Kidney (tissue), 14 donors: ENCODE measurements around the gene PEX5. TPM values are rescaled to one million over a fixed set of nuclear protein-coding genes. Genes with fewer than 3 reads are reported as not detected.

Source experiments
- DNase-seq, 5 donors: peaks; one replicate each; pipeline ENCODE4 v3.0.0-alpha.2; 2013 to 2020
- FAIRE-seq: peaks from 2 replicates; lab custom pipeline; 2012; peaks lifted over from hg19 to GRCh38; lab: Jason Lieb, UNC
- H3K27ac ChIP-seq, 2 donors: one replicate each; pipeline ENCODE4 v1.7.0; 2013; ENCODE audit warnings: low read depth in 2 of 2, low read length in 2 of 2, inconsistent platforms in 1 of 2
- H3K27me3 ChIP-seq: one replicate; pipeline ENCODE4 v1.7.1; 2013; ENCODE audit warnings: low read length, inconsistent platforms; ENCODE audit not compliant: control insufficient read depth, insufficient read depth
- H3K36me3 ChIP-seq, 3 donors: one replicate each; pipeline versions ENCODE4 v1.7.0 to v1.7.1; 2013; ENCODE audit warnings: low read length in 3 of 3, control low read depth in 1 of 3, inconsistent platforms in 1 of 3; ENCODE audit not compliant: insufficient read depth in 3 of 3, control insufficient read depth in 2 of 3
- H3K4me1 ChIP-seq, 3 donors: one replicate each; pipeline versions ENCODE4 v1.7.0 to v1.7.1; 2013; ENCODE audit warnings: low read length in 3 of 3, inconsistent platforms in 1 of 3, low read depth in 1 of 3; ENCODE audit not compliant: control insufficient read depth in 2 of 3, insufficient read depth in 2 of 3
- H3K4me3 ChIP-seq, 3 donors: one replicate each; pipeline versions ENCODE4 v1.7.0 to v1.8.1; 2013; ENCODE audit warnings: low read length in 3 of 3, control low read depth in 1 of 3, inconsistent platforms in 1 of 3
- H3K9ac ChIP-seq, 3 donors: one replicate each; pipeline versions ENCODE4 v1.7.0 to v1.7.1; 2013; ENCODE audit warnings: low read length in 3 of 3, control low read depth in 1 of 3, inconsistent platforms in 1 of 3
- H3K9me3 ChIP-seq, 3 donors: one replicate each; pipeline versions ENCODE4 v1.7.0 to v1.7.1; 2013; ENCODE audit warnings: low read length in 3 of 3, control low read depth in 1 of 3, inconsistent platforms in 1 of 3; ENCODE audit not compliant: control insufficient read depth in 2 of 3, insufficient read depth in 1 of 3
- CTCF ChIP-seq: IDR thresholded peaks from 3 replicates; pipeline ENCODE4 v1.5.1; 2012; ENCODE audit warnings: mild to moderate bottlenecking, moderate library complexity, borderline replicate concordance; ENCODE audit not compliant: insufficient read depth; ENCODE audit errors: extremely low read depth
- intact Hi-C: fragments of 100-400 bp; cut with DNase I; formaldehyde crosslinking; loops from one replicate; pipeline ENCODE4 v1.11.1; 2022
- polyA plus RNA-seq: library from polyadenylated mRNA; stranded (reverse); fragments of 350-450 nt; fragmentation: Illumina TruSeq; extraction: RNeasy Lipid Tissue Mini Kit (QIAGEN cat#74804); gene quantifications from one replicate; pipeline ENCODE4 v1.2.3, GENCODE V29; 2014; ENCODE audit warnings: low read depth, low replicate concordance; ENCODE audit not compliant: insufficient read depth
- total RNA-seq: library from RNA; stranded (reverse); fragmentation: NEBNext Ultra II Directional; extraction: Animal tissue kit (Norgen Biotek cat#: 25700); gene quantifications from one replicate; pipeline ENCODE4 v1.2.1, GENCODE V29; 2021
- donor health status: control.
- donor health status: control.
- donor health status: control.
- donor health status: control.
- donor health status: control.
- donor health status: DM: yes; HTN: yes; CAD: no.
- donor health status: Normal renal cell carcinoma (clear cell type).

PEX5 gene
- total and polyA plus RNA-seq, 2 donors from 2014 or later = 30.8 to 42.3 TPM

DNA sequence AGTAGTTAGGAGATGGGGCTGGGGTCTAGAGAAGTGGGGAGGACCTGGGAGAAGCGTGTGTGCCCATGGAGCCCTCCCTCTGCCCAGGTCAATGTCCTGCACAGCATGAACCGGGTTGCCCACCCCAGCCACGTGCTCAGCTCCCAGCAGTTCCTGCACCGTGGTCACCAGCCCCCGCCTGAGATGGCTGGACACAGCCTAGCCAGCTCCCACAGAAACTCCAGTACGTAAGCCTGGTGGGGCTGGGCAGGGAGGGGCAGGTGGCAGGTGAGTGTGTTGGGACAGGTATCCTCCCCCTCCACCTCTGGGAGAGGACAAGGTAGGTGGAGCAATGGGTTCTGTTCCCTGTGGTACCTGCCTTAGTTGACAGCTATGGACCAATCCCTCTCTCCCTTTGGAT is 38.6 kb upstream of the PEX5 start:
- Histone ChIP-seq H3K9me3 (no peaks in the 10 kb centered on the region), H3K4me1 (no peaks in the 10 kb centered on the region), H3K36me3 (peaks cover 5 to 35% (median 28%) of the 10 kb centered on the region in 3 donors), H3K4me3 (no peak overlapping the region), H3K9ac (no peak overlapping the region), H3K27ac (no peak overlapping the region), H3K27me3 (no peaks in the 10 kb centered on the region)
- TF ChIP-seq CTCF = no peak
- DNase-seq (peak in 1 of 5 donors; percentile 31), FAIRE-seq (no peak)
- intact Hi-C loops = no loop called here

DNA sequence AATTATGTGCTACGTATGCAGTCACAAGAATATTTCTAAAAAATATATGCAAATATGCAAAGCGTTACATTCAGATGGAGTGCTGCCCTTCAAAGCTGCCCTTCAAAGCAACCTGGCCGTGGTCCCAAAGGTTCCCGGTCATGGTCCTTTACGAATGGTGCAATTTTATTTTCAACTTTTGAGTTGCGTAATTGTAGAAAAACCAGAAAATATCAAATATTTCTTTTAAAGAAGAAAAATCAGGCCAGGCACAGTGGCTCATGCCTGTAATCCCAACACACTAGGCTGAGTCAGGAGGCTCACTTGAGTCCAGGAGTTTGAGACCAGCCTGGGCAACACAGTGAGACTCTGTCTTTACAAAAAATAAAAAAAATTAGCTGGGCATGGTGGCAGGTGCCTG is 38.0 kb upstream of the PEX5 start:
- TF ChIP-seq CTCF = no peak
- intact Hi-C loops = no loop called here

GRCh38 chr12:7152818-7153217 is 36.7 kb upstream of the PEX5 start:
- no peaks in the 10 kb centered on the region for H3K9me3 ChIP-seq
- H3K27me3 ChIP-seq = no peaks in the 10 kb centered on the region
- FAIRE-seq (no peak), DNase-seq (no peak)
- H3K36me3 ChIP-seq = peaks cover 5 to 36% (median 28%) of the 10 kb centered on the region in 3 donors
- no peak overlapping the region for H3K9ac ChIP-seq
- TF ChIP-seq CTCF = no peak
- H3K4me3 ChIP-seq = no peak overlapping the region
- no peaks in the 10 kb centered on the region for H3K4me1 ChIP-seq
- H3K27ac ChIP-seq = no peak overlapping the region
- intact Hi-C loops = no loop called here

More for the DNA sequence above, 38.0 kb upstream of the PEX5 start:
- H3K4me3 ChIP-seq = no peak overlapping the region
- no peak for FAIRE-seq
- DNase-seq = no peak
- H3K27ac ChIP-seq = no peak overlapping the region
- no peaks in the 10 kb centered on the region for H3K4me1 ChIP-seq
- H3K36me3 ChIP-seq = peaks cover 5 to 32% (median 28%) of the 10 kb centered on the region in 3 donors
- H3K9me3 ChIP-seq = no peaks in the 10 kb centered on the region
- no peaks in the 10 kb centered on the region for H3K27me3 ChIP-seq
- no peak overlapping the region for H3K9ac ChIP-seq

DNA sequence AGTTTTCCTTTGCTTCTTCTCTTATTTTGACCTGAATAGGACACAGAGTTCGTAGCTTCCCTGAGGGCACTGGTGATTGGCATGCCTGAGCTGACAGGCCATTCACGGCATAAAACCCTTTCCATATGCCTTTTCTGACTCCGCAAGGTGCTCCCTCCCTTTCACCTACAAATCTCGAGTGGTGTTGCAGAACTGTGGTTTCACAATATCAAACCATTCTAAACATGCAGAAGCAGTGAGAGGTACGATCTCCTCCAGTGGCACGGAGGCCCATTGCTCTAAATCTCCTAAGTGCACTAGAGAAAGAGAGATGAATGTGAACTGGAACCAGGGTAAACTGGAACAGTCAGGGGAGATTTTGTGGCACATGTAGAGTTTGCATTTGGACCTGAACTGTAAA is 35.4 kb upstream of the PEX5 start:
- H3K27ac ChIP-seq = no peak overlapping the region
- no peak for TF ChIP-seq CTCF
- H3K9me3 ChIP-seq = no peaks in the 10 kb centered on the region
- intact Hi-C loops = no loop called here
- H3K4me3 ChIP-seq = no peak overlapping the region
- no peak for DNase-seq
- H3K27me3 ChIP-seq = no peaks in the 10 kb centered on the region
- H3K9ac ChIP-seq = no peak overlapping the region
- peaks cover 3 to 33% (median 23%) of the 10 kb centered on the region in 3 donors for H3K36me3 ChIP-seq
- H3K4me1 ChIP-seq = no peaks in the 10 kb centered on the region
- FAIRE-seq = no peak
